PC-9 (cell line): Measurements from ENCODE around the gene STARD13. TPM values are rescaled to one million over a fixed set of nuclear protein-coding genes. Genes with fewer than 3 reads are reported as not detected.

Source experiments
- BruUV-seq: library from RNA; stranded (reverse); fragments of 400-500 nt; replicated peaks from 2 replicates; lab custom pipeline; 2021; lab: Mats Ljungman, UMichigan
- CTCF ChIA-PET: fragments of 300-600 bp; sonication (Branson Sonifier 250); formaldehyde crosslinking; loops from one replicate; lab custom pipeline; 2022; ENCODE audit warnings: antibody characterized with exemption; lab: Charles Lee
- POLR2A ChIA-PET: fragments of 300-600 bp; sonication (Branson Sonifier 250); formaldehyde crosslinking; loops from one replicate; lab custom pipeline; 2022; ENCODE audit warnings: antibody characterized with exemption; ENCODE audit not compliant: unreplicated experiment; lab: Charles Lee
- DNase-seq, 2 experiments: peaks; one replicate each; pipeline versions ENCODE4 v3.0.0 to v3.0.0-alpha.2; 2015 to 2022; ENCODE audit warnings: mixed read lengths in 1 of 2
- H2AFZ ChIP-seq: fragments of 200-600 bp; sonication (generic); 2 replicates; pipeline ENCODE4 v1.8.1; 2017; ENCODE audit warnings: antibody characterized with exemption
- H3F3A ChIP-seq: fragments of 200-600 bp; sonication (generic); 2 replicates; pipeline ENCODE4 v1.8.1; 2017; ENCODE audit warnings: antibody characterized with exemption, mild to moderate bottlenecking, low read depth; ENCODE audit not compliant: insufficient read depth
- H3K27ac ChIP-seq: fragments of 200-600 bp; sonication (generic); 2 replicates; pipeline ENCODE4 v1.6.1; 2016; ENCODE audit warnings: mixed run types
- H3K27me3 ChIP-seq: fragments of 200-600 bp; sonication (generic); 2 replicates; pipeline ENCODE4 v1.6.1; 2016; ENCODE audit warnings: low read depth, mixed run types; ENCODE audit not compliant: insufficient read depth
- H3K36me3 ChIP-seq: fragments of 200-600 bp; sonication (generic); 2 replicates; pipeline ENCODE4 v1.6.1; 2016; ENCODE audit warnings: low read depth, mixed run types
- H3K4me1 ChIP-seq: fragments of 200-600 bp; sonication (generic); replicated peaks from 2 replicates; pipeline ENCODE4 v1.6.1; 2016; ENCODE audit warnings: mixed run types; ENCODE audit not compliant: insufficient read depth
- H3K4me2 ChIP-seq: fragments of 200-600 bp; sonication (generic); 2 replicates; pipeline ENCODE4 v1.6.1; 2017; ENCODE audit warnings: mixed run types
- H3K4me3 ChIP-seq: fragments of 200-600 bp; sonication (generic); 2 replicates; pipeline ENCODE4 v1.6.1; 2016; ENCODE audit warnings: mixed run types
- H3K79me2 ChIP-seq: fragments of 200-600 bp; sonication (generic); 2 replicates; pipeline ENCODE4 v1.6.1; 2017; ENCODE audit warnings: low read depth, mixed run types
- H3K9me2 ChIP-seq: fragments of 200-600 bp; sonication (generic); 2 replicates; pipeline ENCODE4 v1.8.1; 2017; ENCODE audit warnings: mild to moderate bottlenecking; ENCODE audit not compliant: insufficient read depth
- H3K9me3 ChIP-seq: fragments of 200-600 bp; sonication (generic); 2 replicates; pipeline ENCODE4 v1.8.1; 2016; ENCODE audit warnings: low read depth; ENCODE audit not compliant: insufficient read depth
- H4K20me1 ChIP-seq: fragments of 200-600 bp; sonication (generic); 2 replicates; pipeline ENCODE4 v1.8.1; 2017; ENCODE audit not compliant: insufficient read depth
- EZH2 ChIP-seq: fragments of 200-600 bp; sonication (generic); IDR thresholded peaks from 2 replicates; pipeline ENCODE4 v1.8.0; 2017; ENCODE audit warnings: antibody characterized with exemption, low read depth
- intact Hi-C: fragments of 100-400 bp; cut with micrococcal nuclease; formaldehyde crosslinking; loops from one replicate; pipeline ENCODE4 v1.10.0; 2022; ENCODE audit not compliant: unreplicated experiment
- total RNA-seq: library from RNA; stranded (reverse); gene quantifications from 2 replicates; pipeline ENCODE4 v1.2.3, GENCODE V29; 2021
- TF ChIP-seq, protein P1 (sequence below): fragments of 200-600 bp; sonication (generic); conservative IDR thresholded peaks from 2 replicates; pipeline ENCODE4 v1.6.1; 2017; ENCODE audit warnings: mixed run types, antibody characterized with exemption, mild to moderate bottlenecking, moderate library complexity

Gene STARD13
- total RNA-seq, 1 experiment from 2014 or later = 19.6 TPM

DNA sequence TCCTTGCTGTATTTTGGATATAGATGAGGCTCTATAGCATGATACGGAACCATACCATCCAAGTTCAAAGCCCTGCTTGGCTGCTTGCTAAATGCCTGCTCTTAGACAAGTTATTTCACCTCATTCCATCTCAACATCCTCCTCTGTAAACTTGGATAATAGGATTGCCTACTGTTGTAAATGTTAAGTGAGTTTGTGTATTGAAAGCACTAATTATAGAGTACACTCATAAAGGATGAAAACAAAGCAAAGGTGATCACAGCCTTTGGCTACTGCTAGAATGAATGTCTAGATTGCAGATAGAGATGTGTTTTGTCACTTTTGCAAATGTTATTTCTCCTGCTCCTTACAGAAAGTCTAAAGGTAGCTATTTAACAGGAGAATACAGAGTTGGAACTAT is 34.3 kb upstream of the STARD13 start:
- no TSS peak for BruUV-seq

DNA sequence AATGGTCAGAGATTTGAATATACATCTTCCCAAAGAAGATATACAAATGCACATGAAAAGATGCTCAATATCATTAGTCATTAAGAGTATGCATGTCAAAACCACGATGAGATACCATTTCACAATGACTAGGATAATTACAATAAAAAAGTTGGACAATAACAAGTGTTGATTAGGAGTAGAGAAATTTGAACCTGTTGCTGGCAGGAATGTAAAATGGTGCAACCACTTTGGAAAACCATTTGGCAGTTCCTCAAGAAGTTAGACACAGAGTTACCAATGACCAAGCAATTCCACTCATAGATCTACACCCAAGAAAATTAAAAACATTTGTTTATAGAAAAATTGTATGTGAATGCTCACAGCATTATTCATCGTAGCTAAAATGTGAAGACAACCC is 33.2 kb upstream of the STARD13 start:
- ChIA-PET POLR2A (no interaction called here), CTCF (no interaction called here)

More for the DNA sequence above, 34.3 kb upstream of the STARD13 start:
- no peaks in the 10 kb centered on the region for H3F3A ChIP-seq
- intact Hi-C loops = no loop called here
- no peaks in the 10 kb centered on the region for H3K36me3 ChIP-seq
- H3K79me2 ChIP-seq = no peaks in the 10 kb centered on the region
- no peak for DNase-seq
- no peak overlapping the region for H3K4me2 ChIP-seq
- ChIA-PET CTCF (no interaction called here), POLR2A (no interaction called here)
- no peak overlapping the region for H3K27ac ChIP-seq
- H3K9me3 ChIP-seq = no peaks in the 10 kb centered on the region
- H3K4me1 ChIP-seq = no peaks in the 10 kb centered on the region
- H3K27me3 ChIP-seq = no peaks in the 10 kb centered on the region
- no peak overlapping the region for H2AFZ ChIP-seq
- no peak overlapping the region for H3K4me3 ChIP-seq
- no peak for TF ChIP-seq EZH2
- TF ChIP-seq, protein P1, sequence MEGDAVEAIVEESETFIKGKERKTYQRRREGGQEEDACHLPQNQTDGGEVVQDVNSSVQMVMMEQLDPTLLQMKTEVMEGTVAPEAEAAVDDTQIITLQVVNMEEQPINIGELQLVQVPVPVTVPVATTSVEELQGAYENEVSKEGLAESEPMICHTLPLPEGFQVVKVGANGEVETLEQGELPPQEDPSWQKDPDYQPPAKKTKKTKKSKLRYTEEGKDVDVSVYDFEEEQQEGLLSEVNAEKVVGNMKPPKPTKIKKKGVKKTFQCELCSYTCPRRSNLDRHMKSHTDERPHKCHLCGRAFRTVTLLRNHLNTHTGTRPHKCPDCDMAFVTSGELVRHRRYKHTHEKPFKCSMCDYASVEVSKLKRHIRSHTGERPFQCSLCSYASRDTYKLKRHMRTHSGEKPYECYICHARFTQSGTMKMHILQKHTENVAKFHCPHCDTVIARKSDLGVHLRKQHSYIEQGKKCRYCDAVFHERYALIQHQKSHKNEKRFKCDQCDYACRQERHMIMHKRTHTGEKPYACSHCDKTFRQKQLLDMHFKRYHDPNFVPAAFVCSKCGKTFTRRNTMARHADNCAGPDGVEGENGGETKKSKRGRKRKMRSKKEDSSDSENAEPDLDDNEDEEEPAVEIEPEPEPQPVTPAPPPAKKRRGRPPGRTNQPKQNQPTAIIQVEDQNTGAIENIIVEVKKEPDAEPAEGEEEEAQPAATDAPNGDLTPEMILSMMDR = no peak
- no peaks in the 10 kb centered on the region for H4K20me1 ChIP-seq
- H3K9me2 ChIP-seq = no peaks in the 10 kb centered on the region

DNA sequence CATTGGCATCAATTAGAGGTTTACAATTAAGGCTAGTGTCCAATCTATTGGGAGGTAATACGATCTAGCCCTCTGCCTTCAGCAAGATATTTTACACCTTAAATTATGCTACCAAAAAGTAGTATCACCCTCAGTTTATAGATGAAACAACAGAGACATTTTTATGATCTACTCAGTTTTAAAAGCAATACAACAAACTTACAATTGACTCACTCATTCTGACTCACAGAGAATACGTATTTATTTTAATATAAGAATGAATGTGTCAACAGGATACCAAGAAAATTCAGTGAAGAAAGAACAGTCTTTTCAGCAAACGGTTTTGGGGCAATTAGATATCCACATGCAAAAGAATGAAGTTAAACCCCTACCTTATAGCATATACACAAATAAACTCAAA is 32.5 kb upstream of the STARD13 start:
- no peak for DNase-seq
- intact Hi-C loops = no loop called here
- no peaks in the 10 kb centered on the region for H3K9me3 ChIP-seq
- BruUV-seq = no TSS peak
- no peak overlapping the region for H3K27ac ChIP-seq
- no peaks in the 10 kb centered on the region for H4K20me1 ChIP-seq
- no peak for TF ChIP-seq EZH2
- TF ChIP-seq, protein P1 = no peak
- CTCF ChIA-PET = no interaction called here
- no peaks in the 10 kb centered on the region for H3K79me2 ChIP-seq
- no peaks in the 10 kb centered on the region for H3F3A ChIP-seq
- POLR2A ChIA-PET = no interaction called here
- no peaks in the 10 kb centered on the region; the same call in 1 of the 2 replicates for H3K9me2 ChIP-seq
- no peak overlapping the region for H3K4me3 ChIP-seq
- H3K27me3 ChIP-seq = no peaks in the 10 kb centered on the region
- no peak overlapping the region for H2AFZ ChIP-seq
- no peaks in the 10 kb centered on the region for H3K4me1 ChIP-seq
- no peak overlapping the region for H3K4me2 ChIP-seq
- H3K36me3 ChIP-seq = no peaks in the 10 kb centered on the region

More for the DNA sequence above, 33.2 kb upstream of the STARD13 start:
- Histone ChIP-seq H3K9me3 (no peaks in the 10 kb centered on the region), H2AFZ (no peak overlapping the region), H3K4me3 (no peak overlapping the region), H3K27ac (no peak overlapping the region), H3K27me3 (no peaks in the 10 kb centered on the region), H3K9me2 (no peaks in the 10 kb centered on the region; the same call in 1 of the 2 replicates), H3K4me2 (no peak overlapping the region), H3F3A (no peaks in the 10 kb centered on the region), H3K36me3 (no peaks in the 10 kb centered on the region), H3K79me2 (no peaks in the 10 kb centered on the region), H3K4me1 (no peaks in the 10 kb centered on the region), H4K20me1 (no peaks in the 10 kb centered on the region)
- no TSS peak for BruUV-seq
- no peak for TF ChIP-seq EZH2
- TF ChIP-seq, protein P1 = no peak
- intact Hi-C loops = no loop called here
- DNase-seq = no peak
